ENCODE data around the gene KNCN. TPM values are rescaled to one million over a fixed set of nuclear protein-coding genes. Genes with fewer than 3 reads are reported as not detected.

The KNCN gene
- total RNA-seq, 2 experiments from 2014 or later, result not detected

- Mint-ChIP-seq H3K27me3 (ENCODE audit: low read depth) (peaks cover 28% of the 10 kb centered on the region), H3K36me3 (ENCODE audit: low read depth) (no peaks in the 10 kb centered on the region), H3K4me3 (no peak overlapping the region), H3K4me1 (ENCODE audit: low read depth) (peaks cover 19% of the 10 kb centered on the region), H3K9me3 (ENCODE audit: insufficient read depth) (no peaks in the 10 kb centered on the region), H3K27ac (no peak overlapping the region)
- no peak for DNase-seq
- ChIA-PET POLR2A (no interaction called here), CTCF (interaction anchor here (5.5 kb wide), 1 partner anchor 9 kb away, joined by 22 read pairs; no protein-coding TSS in a partner anchor)
- ATAC-seq, result no peak
Observed at GRCh38 chr1:46520063-46520911, 31.2 kb downstream of the KNCN start.

- Mint-ChIP-seq H3K27ac (no peak overlapping the region), H3K36me3 (ENCODE audit: low read depth) (no peaks in the 10 kb centered on the region), H3K4me1 (ENCODE audit: low read depth) (peaks cover 17% of the 10 kb centered on the region), H3K4me3 (no peak overlapping the region), H3K9me3 (ENCODE audit: insufficient read depth) (no peaks in the 10 kb centered on the region), H3K27me3 (ENCODE audit: low read depth) (peaks cover 29% of the 10 kb centered on the region)
- ChIA-PET POLR2A (interaction anchor here (0.8 kb wide), 1 partner anchor 10 kb away, joined by 3 read pairs; no protein-coding TSS in a partner anchor), CTCF (interaction anchor here (1.9 to 5.5 kb wide), 2 partner anchors 10 to 72 kb away, joined by 8 to 22 read pairs; no protein-coding TSS in a partner anchor)
- ATAC-seq, result no peak
- no peak for DNase-seq
Observed at GRCh38 chr1:46519209-46519608, 32.2 kb downstream of the KNCN start.

GRCh38 chr1:46517932-46518498, 33.4 kb downstream of the KNCN start:
- H3K4me1 Mint-ChIP-seq (ENCODE audit: low read depth), result peaks cover 17% of the 10 kb centered on the region
- no peaks in the 10 kb centered on the region for H3K9me3 Mint-ChIP-seq (ENCODE audit: insufficient read depth)
- ATAC-seq (no peak), DNase-seq (no peak)
- H3K27me3 Mint-ChIP-seq (ENCODE audit: low read depth), result peaks cover 31% of the 10 kb centered on the region
- no peak overlapping the region for H3K27ac Mint-ChIP-seq
- no peaks in the 10 kb centered on the region for H3K36me3 Mint-ChIP-seq (ENCODE audit: low read depth)
- POLR2A ChIA-PET, result interaction anchor here (0.6 kb wide), 1 partner anchor 16 kb away, joined by 4 read pairs; no protein-coding TSS in a partner anchor
- CTCF ChIA-PET, result interaction anchor here (1.9 to 5.5 kb wide), 2 partner anchors 12 to 71 kb away, joined by 8 to 22 read pairs; no protein-coding TSS in a partner anchor
- no peak overlapping the region for H3K4me3 Mint-ChIP-seq

- Mint-ChIP-seq H3K27me3 (ENCODE audit: low read depth) (peaks cover 31% of the 10 kb centered on the region), H3K9me3 (ENCODE audit: insufficient read depth) (no peaks in the 10 kb centered on the region), H3K4me3 (no peak overlapping the region), H3K4me1 (ENCODE audit: low read depth) (peaks cover 10% of the 10 kb centered on the region), H3K36me3 (ENCODE audit: low read depth) (no peaks in the 10 kb centered on the region), H3K27ac (no peak overlapping the region)
- ATAC-seq (no peak), DNase-seq (no peak)
- CTCF ChIA-PET, result interaction anchor here (5.5 kb wide), 1 partner anchor 13 kb away, joined by 22 read pairs; no protein-coding TSS in a partner anchor
- POLR2A ChIA-PET, result interaction anchor here (0.6 kb wide), 1 partner anchor 17 kb away, joined by 4 read pairs; no protein-coding TSS in a partner anchor
Observed at GRCh38 chr1:46517010-46517600, 34.3 kb downstream of the KNCN start.

- ATAC-seq, result no peak
- H3K4me1 Mint-ChIP-seq (ENCODE audit: low read depth), result peaks cover 5% of the 10 kb centered on the region
- POLR2A ChIA-PET, result no interaction called here
- DNase-seq, result no peak
- H3K4me3 Mint-ChIP-seq, result no peak overlapping the region
- H3K27me3 Mint-ChIP-seq (ENCODE audit: low read depth), result peaks cover 31% of the 10 kb centered on the region
- no peaks in the 10 kb centered on the region for H3K9me3 Mint-ChIP-seq (ENCODE audit: insufficient read depth)
- H3K36me3 Mint-ChIP-seq (ENCODE audit: low read depth), result no peaks in the 10 kb centered on the region
- no peak overlapping the region for H3K27ac Mint-ChIP-seq
- CTCF ChIA-PET, result interaction anchor here (5.5 kb wide), 1 partner anchor 13 kb away, joined by 22 read pairs; no protein-coding TSS in a partner anchor
Observed at GRCh38 chr1:46516200-46516950, 35.1 kb downstream of the KNCN start.

- Mint-ChIP-seq H3K9me3 (ENCODE audit: insufficient read depth) (no peaks in the 10 kb centered on the region), H3K4me1 (ENCODE audit: low read depth) (no peaks in the 10 kb centered on the region), H3K4me3 (no peak overlapping the region), H3K27ac (no peak overlapping the region), H3K36me3 (ENCODE audit: low read depth) (no peaks in the 10 kb centered on the region), H3K27me3 (ENCODE audit: low read depth) (peaks cover 31% of the 10 kb centered on the region)
- POLR2A ChIA-PET, result no interaction called here
- DNase-seq (no peak), ATAC-seq (no peak)
- CTCF ChIA-PET, result interaction anchor here (1.0 to 5.5 kb wide), 2 partner anchors 14 to 74 kb away, joined by 3 to 22 read pairs; no protein-coding TSS in a partner anchor
Observed at GRCh38 chr1:46515576-46515975, 35.9 kb downstream of the KNCN start.

GRCh38 chr1:46513536-46513935, 37.9 kb downstream of the KNCN start:
- H3K9me3 Mint-ChIP-seq (ENCODE audit: insufficient read depth), result no peaks in the 10 kb centered on the region
- H3K27me3 Mint-ChIP-seq (ENCODE audit: low read depth), result peaks cover 29% of the 10 kb centered on the region
- H3K4me3 Mint-ChIP-seq, result no peak overlapping the region
- ChIA-PET CTCF (interaction anchor here (1.2 to 1.7 kb wide), 2 partner anchors 14 to 71 kb away, joined by 3 to 5 read pairs; no protein-coding TSS in a partner anchor), POLR2A (no interaction called here)
- ATAC-seq, result no peak
- DNase-seq, result no peak
- no peaks in the 10 kb centered on the region for H3K4me1 Mint-ChIP-seq (ENCODE audit: low read depth)
- H3K27ac Mint-ChIP-seq, result no peak overlapping the region
- H3K36me3 Mint-ChIP-seq (ENCODE audit: low read depth), result no peaks in the 10 kb centered on the region

- no peaks in the 10 kb centered on the region for H3K4me1 Mint-ChIP-seq (ENCODE audit: low read depth)
- H3K36me3 Mint-ChIP-seq (ENCODE audit: low read depth), result no peaks in the 10 kb centered on the region
- H3K9me3 Mint-ChIP-seq (ENCODE audit: insufficient read depth), result no peaks in the 10 kb centered on the region
- DNase-seq (no peak), ATAC-seq (no peak)
- CTCF ChIA-PET, result interaction anchor here (1.2 to 1.7 kb wide), 2 partner anchors 15 to 71 kb away, joined by 3 to 5 read pairs; no protein-coding TSS in a partner anchor
- no peak overlapping the region for H3K4me3 Mint-ChIP-seq
- H3K27ac Mint-ChIP-seq, result no peak overlapping the region
- peaks cover 23% of the 10 kb centered on the region for H3K27me3 Mint-ChIP-seq (ENCODE audit: low read depth)
- POLR2A ChIA-PET, result no interaction called here
Observed at GRCh38 chr1:46512792-46513190, 38.7 kb downstream of the KNCN start.

- CTCF ChIA-PET, result interaction anchor here (1.7 kb wide), 1 partner anchor 70 kb away, joined by 5 read pairs; no protein-coding TSS in a partner anchor
- DNase-seq, result no peak
- peaks cover 22% of the 10 kb centered on the region for H3K27me3 Mint-ChIP-seq (ENCODE audit: low read depth)
Observed at GRCh38 chr1:46512135-46512791, 39.2 kb downstream of the KNCN start.

GRCh38 chr1:46510998-46511365, 40.5 kb downstream of the KNCN start:
- ChIA-PET CTCF (interaction anchor here (1.2 kb wide), 1 partner anchor 19 kb away, joined by 4 read pairs; no protein-coding TSS in a partner anchor), POLR2A (no interaction called here)
- Mint-ChIP-seq H3K27me3 (ENCODE audit: low read depth) (peaks cover 13% of the 10 kb centered on the region), H3K4me1 (ENCODE audit: low read depth) (no peaks in the 10 kb centered on the region), H3K36me3 (ENCODE audit: low read depth) (no peaks in the 10 kb centered on the region), H3K4me3 (no peak overlapping the region), H3K9me3 (ENCODE audit: insufficient read depth) (no peaks in the 10 kb centered on the region), H3K27ac (no peak overlapping the region)
- DNase-seq, result no peak
- no peak for ATAC-seq

More at GRCh38 chr1:46512135-46512791, 39.2 kb downstream of the KNCN start:
- POLR2A ChIA-PET, result no interaction called here
- H3K4me1 Mint-ChIP-seq (ENCODE audit: low read depth), result no peaks in the 10 kb centered on the region
- no peaks in the 10 kb centered on the region for H3K36me3 Mint-ChIP-seq (ENCODE audit: low read depth)
- H3K4me3 Mint-ChIP-seq, result no peak overlapping the region
- no peaks in the 10 kb centered on the region for H3K9me3 Mint-ChIP-seq (ENCODE audit: insufficient read depth)
- no peak overlapping the region for H3K27ac Mint-ChIP-seq
- ATAC-seq, result no peak
